Measurements from ENCODE around the gene PTH2.

GRCh38 chr19:49390929-49391359, 32.3 kb downstream of the PTH2 start:
- TF ChIP-seq CTCF (IDR thresholded peaks at IDR 0.05; ENCODE audit: low read length) (no peak), EZH2 (IDR thresholded peaks at IDR 0.05; ENCODE audit: borderline replicate concordance, low read length) (no peak)

Data from OCI-LY1 (cell line).